ENCODE data around the gene COL20A1. TPM values are rescaled to one million over a fixed set of nuclear protein-coding genes. Genes with fewer than 3 reads are reported as not detected.

Gene COL20A1
- total RNA-seq, 2 donors from 2014 or later: not detected

- intact Hi-C loops (cut with DNase I): no loop called here
- Histone ChIP-seq H3K9me3 (no peaks in the 10 kb centered on the region), H3K4me3 (no peak overlapping the region), H3K27me3 (peaks cover 0 to 4% of the 10 kb centered on the region in 2 donors), H3K4me1 (no peaks in the 10 kb centered on the region), H3K36me3 (replicated peaks in 1 of 2; ENCODE audit: insufficient read depth in 1 of 2, low read depth in 2 of 2) (no peaks in the 10 kb centered on the region), H3K27ac (no peak overlapping the region)
- DNase-seq (no peak), ATAC-seq (no peak)
- no peak for TF ChIP-seq CTCF (IDR thresholded peaks at IDR 0.05)
- TF ChIP-seq POLR2A (IDR thresholded peaks at IDR 0.05): no peak
- WGBS, 2 donors: 46 to 56% methylated on average over 9 to 34 of the region's 34 CpGs
Observed at GRCh38 chr20:63372971-63373885, 80.2 kb downstream of the COL20A1 start.

GRCh38 chr20:63373996-63374395 lies 81.0 kb downstream of the COL20A1 start:
- no peak for DNase-seq
- intact Hi-C loops (cut with DNase I): no loop called here
- Histone ChIP-seq H3K9me3 (no peaks in the 10 kb centered on the region), H3K27ac (no peak overlapping the region), H3K4me1 (no peaks in the 10 kb centered on the region), H3K27me3 (peaks cover 0 to 4% of the 10 kb centered on the region in 2 donors), H3K4me3 (no peak overlapping the region), H3K36me3 (replicated peaks in 1 of 2; ENCODE audit: insufficient read depth in 1 of 2, low read depth in 2 of 2) (no peaks in the 10 kb centered on the region)
- ATAC-seq: no peak
- TF ChIP-seq CTCF (IDR thresholded peaks at IDR 0.05): no peak
- no peak for TF ChIP-seq POLR2A (IDR thresholded peaks at IDR 0.05)
- WGBS, 2 donors: 58% methylated on average over 19 of the region's 19 CpGs; no CpG with 5 or more reads in 1 of the 2 donors

- WGBS, 2 donors: 6 to 14% methylated on average over 3 to 12 of the region's 12 CpGs
- peaks cover 0 to 4% of the 10 kb centered on the region in 2 donors for H3K27me3 ChIP-seq
- no peak for DNase-seq
- H3K9me3 ChIP-seq: no peaks in the 10 kb centered on the region
- no peak for TF ChIP-seq CTCF (IDR thresholded peaks at IDR 0.05)
- TF ChIP-seq POLR2A (IDR thresholded peaks at IDR 0.05): no peak
- no peak overlapping the region for H3K27ac ChIP-seq
- no peak overlapping the region for H3K4me3 ChIP-seq
- intact Hi-C loops (cut with DNase I): no loop called here
- H3K4me1 ChIP-seq: no peaks in the 10 kb centered on the region
- no peaks in the 10 kb centered on the region for H3K36me3 ChIP-seq (replicated peaks in 1 of 2; ENCODE audit: insufficient read depth in 1 of 2, low read depth in 2 of 2)
- no peak for ATAC-seq
Observed at GRCh38 chr20:63374504-63374903, 81.5 kb downstream of the COL20A1 start.

DNA sequence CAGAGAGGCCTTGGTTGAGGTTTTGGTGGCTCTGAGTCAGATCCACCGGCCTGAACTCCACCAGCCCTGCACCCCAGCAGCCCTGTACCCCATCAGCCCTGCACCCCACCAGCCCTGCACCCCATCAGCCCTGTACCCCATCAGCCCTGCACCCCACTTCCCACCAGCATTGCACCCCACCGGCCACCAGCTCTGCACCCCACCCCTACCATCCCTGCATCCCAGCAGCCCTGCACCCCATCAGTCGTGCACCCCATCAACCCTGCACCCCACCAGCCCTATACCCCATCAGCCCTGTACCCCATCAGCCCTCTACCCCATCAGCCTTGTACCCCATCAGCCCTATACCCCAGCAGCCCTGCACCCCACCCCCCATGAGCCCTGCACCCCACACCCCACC lies 82.5 kb downstream of the COL20A1 start:
- H3K4me3 ChIP-seq: no peak overlapping the region
- H3K9me3 ChIP-seq: no peaks in the 10 kb centered on the region
- DNase-seq: no peak
- WGBS, 2 donors: 37 to 75% methylated on average over 3 of the region's 3 CpGs
- H3K27me3 ChIP-seq: peaks cover 0 to 4% of the 10 kb centered on the region in 2 donors
- H3K4me1 ChIP-seq: no peaks in the 10 kb centered on the region
- intact Hi-C loops (cut with DNase I): no loop called here
- H3K27ac ChIP-seq: no peak overlapping the region
- no peaks in the 10 kb centered on the region for H3K36me3 ChIP-seq (replicated peaks in 1 of 2; ENCODE audit: insufficient read depth in 1 of 2, low read depth in 2 of 2)
- TF ChIP-seq POLR2A (IDR thresholded peaks at IDR 0.05) (no peak), CTCF (IDR thresholded peaks at IDR 0.05) (no peak)
- ATAC-seq: no peak
